Activated CD4-positive, alpha-beta T cell treated with anti-CD3 and anti-CD28 coated beads, Interleukin-2, Interleukin-6, amounts not matched to agents 100 ng/mL and 50 ng/mL, durations not matched to agents 16 hours and 8 hours (primary cell): Measurements from ENCODE around the gene MAB21L2.
"Not testable (repeated sequence)": the region's sequence is repeated elsewhere in the genome, so short reads cannot be mapped to it uniquely, and the experiment has no call there.

Experiments used
- DNase-seq: peaks from one replicate; pipeline ENCODE4 v3.0.0-alpha.2; 2020

MAB21L2 gene

GRCh38 chr4:150582146-150582872, at the start of gene MAB21L2:
MAB21L2 (plus strand) TSS chr4:150582151; CDS start chr4:150583030, 879 bp downstream.
- DNase-seq = no peak

DNA sequence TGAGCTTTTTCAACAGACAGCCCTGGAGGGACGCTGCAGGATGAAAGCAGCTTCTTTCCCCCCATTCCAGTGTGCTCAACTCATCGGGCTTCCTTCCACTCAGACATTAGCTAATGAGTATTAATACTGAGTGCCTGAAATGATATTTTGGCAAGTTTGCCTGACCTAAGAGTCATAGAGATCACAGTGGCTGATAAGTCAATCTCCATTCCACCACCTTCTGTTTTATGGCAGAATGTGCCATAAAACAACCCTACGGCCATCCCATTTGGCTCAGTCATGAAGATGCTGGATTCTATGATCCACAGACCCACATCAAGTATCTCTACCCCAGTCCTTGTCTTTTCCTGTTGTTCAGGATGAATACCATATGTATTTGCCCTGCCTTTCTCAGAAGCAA, 48.3 kb upstream of the MAB21L2 start:
- DNase-seq = no peak

- no peak for DNase-seq
These were observed 47.1 kb upstream of the MAB21L2 start for GRCh38 chr4:150534818-150535217.

GRCh38 chr4:150537911-150538310, 44.0 kb upstream of the MAB21L2 start:
- not testable (repeated sequence) for DNase-seq

- no peak for DNase-seq
These were observed 41.4 kb upstream of the MAB21L2 start for GRCh38 chr4:150540536-150540935.

- DNase-seq = no peak
These were observed 41.0 kb upstream of the MAB21L2 start for GRCh38 chr4:150540959-150541360.

GRCh38 chr4:150541681-150542080, 40.3 kb upstream of the MAB21L2 start:
- no peak for DNase-seq

DNA sequence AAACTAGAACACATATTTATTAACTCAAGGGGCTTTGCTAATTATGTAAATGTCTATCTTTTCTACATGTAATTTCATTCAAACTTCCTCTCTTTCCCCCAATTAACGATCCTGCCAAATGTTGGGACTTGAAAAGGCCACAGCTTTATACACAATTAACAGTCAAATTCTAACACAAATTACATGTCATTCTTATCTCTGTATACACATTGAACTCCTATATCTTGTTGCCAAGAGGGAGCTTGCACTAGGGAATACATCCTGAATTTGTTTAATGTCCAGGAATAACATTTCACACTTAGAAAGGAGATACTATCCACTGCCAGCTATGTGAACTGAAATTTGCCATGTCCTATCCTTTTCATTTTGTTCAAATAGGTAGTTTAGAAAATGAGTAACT, 38.9 kb upstream of the MAB21L2 start:
- no peak for DNase-seq

DNA sequence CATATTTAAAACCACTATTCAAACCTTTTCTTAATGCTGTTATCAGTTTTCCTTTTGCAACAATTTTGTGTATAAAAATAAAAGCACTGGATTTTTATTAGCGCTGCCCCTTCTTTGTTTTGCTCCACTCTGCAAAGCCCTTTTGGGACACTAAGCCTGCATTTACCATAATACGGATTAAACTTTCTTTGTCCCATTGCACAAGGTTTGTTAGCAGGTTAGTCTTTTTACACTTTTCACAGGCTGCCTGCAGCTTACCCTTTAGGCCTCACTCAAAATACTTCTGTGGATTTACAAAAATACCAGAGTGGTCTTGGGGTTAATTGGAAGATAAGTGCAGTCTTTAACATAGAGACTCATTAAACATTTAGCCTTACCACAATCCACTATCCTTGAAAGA, 35.7 kb upstream of the MAB21L2 start:
- no peak for DNase-seq

DNA sequence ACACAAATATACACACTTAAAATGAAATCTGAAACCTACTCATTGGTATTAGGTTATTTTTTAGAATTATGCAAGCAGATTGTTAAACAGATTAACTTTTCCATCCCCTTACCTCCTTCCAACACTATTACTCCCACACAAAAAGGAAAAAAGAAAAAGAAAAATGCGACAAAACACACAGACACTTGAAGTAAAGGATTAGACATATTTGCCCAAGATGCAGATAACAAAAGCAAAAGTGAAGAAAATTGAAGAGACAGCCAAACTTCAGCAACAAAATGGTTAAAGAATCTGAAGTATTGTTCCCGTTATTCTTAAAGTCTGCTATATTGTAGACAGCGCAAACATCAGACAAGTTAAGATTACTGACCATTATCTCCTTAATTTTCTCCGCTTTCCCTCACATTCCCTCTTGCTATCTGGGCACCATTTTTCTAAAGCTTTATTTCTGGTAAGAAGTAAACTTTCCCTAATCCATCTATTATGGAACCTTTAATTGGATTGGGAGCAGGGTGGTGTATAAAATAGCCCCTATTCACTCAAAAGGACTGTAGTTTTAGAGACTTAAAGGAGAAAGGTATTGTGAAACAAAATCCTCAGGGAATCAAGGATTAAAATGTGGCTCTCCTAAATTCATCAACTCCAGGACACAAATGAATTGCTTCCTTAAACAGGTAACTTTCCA, 34.7 kb upstream of the MAB21L2 start:
- no peak for DNase-seq

DNA sequence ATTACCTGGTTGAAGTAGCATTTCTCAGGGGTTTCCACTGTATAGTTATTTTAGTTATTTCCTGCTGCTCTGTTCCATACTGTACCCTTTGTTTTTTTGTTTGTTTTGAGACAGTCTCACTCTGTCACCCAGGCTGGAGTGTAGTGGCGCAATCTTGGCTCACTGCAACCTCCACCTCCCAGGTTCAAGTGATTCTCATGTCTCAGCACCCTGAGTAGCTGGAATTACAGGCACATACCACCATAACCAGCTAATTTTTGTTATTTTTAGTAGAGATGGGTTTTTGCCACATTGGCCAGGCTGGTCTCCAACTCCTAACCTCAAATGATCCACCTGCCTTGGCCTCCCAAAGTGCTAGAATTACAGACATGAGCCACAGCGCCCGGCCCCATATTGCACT, 24.1 kb upstream of the MAB21L2 start:
- DNase-seq = not testable (repeated sequence)

- DNase-seq = no peak
These were observed 20.7 kb upstream of the MAB21L2 start for GRCh38 chr4:150561143-150561737.

- no peak for DNase-seq
These were observed 19.7 kb upstream of the MAB21L2 start for GRCh38 chr4:150562250-150562649.

DNA sequence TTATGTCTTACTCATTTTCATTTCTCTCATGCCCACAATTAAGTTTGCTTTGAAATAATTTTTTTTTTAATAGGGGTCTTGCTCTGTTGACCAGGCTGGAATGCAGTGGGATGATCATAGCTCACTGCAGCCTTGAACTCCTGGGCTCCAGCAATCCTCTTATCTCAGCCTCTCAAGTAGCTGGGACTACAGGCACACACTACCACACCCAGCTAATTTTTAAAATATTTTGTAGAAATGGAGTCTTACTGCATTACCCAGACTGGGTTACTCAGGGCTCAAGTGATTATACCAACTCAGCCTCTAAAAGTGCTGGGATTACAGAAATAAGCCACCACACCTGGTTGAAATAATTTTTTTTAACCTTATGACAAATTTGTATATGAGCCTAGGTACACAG, 19.2 kb upstream of the MAB21L2 start:
- DNase-seq = no peak

- DNase-seq = not testable (repeated sequence)
These were observed 17.0 kb upstream of the MAB21L2 start for GRCh38 chr4:150564967-150565366.

- DNase-seq = no peak
These were observed 14.9 kb upstream of the MAB21L2 start for GRCh38 chr4:150567070-150567469.

DNA sequence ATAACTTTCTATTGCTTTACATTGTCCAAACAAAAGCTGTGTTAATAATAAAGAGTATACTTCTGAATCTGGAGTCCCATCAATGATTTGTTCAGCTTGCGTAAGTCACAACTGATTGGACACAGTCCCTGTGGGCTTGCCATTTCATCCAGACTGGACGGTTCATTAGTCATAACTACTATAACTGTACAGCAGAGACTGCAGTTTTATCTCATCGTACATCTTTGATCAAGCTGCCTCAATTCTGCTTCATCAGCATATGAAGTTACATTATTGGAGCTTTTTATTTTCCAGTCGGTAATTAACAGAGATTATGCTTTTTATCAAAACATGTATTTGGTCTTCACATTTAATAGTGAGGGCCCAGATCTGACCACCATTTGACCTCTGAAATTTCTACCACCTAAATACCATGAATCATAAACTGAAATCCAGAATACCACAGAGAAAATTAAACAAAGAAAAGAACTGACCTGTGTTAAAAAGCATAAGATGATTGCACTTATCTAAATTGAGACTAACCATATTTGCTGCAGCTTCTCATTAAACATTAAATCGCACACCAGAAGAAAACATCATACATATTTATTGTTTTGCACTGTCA, 12.5 kb upstream of the MAB21L2 start:
- DNase-seq = no peak

DNA sequence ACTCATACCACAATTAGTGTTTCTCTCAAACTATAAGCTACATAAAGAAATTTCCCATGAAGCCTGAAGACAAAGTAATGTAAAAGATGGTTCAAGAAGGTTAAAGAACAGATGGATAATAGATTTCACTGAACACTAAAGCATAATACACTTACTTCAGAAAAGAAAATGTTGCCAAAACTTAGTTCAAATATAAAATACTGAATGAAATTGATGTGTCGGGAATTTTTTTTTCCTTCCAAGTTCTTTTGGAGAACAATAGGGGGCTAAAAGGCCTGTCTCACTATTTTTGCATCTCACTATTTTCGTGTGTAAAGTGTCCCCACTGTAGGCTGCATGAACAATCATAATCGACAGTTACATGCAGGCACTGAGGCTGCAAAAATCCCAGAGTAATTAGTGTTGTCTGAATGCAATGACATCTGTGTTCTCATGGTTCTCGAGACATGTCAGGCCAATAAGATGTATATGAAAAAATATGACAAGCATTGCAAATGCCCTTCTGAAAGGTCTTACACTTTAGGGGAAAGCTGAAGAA, 11.9 kb upstream of the MAB21L2 start:
- no peak for DNase-seq

GRCh38 chr4:150570862-150571261, 11.1 kb upstream of the MAB21L2 start:
- no peak for DNase-seq

DNA sequence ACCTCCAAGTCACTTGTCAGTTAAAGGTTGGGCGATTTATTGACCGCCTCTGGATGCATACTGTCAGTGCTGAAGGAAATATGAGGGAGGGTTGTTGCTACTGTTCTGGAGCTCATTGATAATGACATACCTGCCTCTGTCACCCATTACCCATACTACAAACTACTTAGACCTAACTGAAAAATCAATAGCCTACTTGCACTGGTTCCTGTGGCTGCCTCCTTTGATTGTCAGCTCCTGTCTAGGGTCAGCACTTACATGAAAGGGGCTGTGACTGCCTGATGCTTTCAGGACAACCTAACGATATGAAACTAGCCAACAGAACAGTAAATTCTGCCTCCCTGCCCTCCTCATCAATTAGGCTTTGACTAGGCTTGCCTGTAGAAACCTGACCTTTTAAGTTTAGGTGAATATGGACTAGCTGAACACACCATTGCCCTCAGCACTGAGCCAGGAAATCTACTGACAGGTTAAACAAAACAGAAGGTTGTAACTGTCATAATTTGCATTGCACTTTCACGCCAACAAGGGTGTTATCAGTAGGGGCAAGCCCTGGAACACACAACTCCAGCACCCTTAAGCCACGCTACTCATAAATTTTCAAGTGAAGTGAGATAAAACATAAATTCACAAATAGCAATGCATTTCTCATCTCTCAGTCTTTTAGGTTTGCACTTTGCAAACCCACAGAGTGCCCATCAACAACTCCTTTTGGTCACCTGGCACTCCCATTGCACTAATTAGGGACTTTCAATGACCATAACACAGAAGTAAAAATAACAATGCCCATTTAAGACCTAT, 9.0 kb upstream of the MAB21L2 start:
- DNase-seq = no peak

DNA sequence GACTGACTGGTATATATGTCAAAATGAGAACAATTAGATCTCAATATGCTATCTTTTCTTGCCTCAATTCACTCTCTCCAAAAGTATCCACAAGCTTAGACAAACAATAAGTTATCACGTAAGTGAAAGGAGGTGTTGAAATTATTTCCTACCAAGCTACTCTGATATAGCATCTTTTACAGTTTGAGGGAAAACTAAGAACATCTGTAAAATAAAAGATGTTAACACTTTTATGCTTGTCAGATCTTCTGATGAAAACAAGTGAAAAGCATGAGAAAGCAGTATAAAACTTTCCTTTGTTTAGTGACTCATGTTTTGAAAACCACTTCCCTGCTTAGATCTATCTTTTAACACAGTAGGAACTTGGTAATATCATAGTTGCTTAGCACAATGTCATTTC, 8.4 kb upstream of the MAB21L2 start:
- DNase-seq = no peak

DNA sequence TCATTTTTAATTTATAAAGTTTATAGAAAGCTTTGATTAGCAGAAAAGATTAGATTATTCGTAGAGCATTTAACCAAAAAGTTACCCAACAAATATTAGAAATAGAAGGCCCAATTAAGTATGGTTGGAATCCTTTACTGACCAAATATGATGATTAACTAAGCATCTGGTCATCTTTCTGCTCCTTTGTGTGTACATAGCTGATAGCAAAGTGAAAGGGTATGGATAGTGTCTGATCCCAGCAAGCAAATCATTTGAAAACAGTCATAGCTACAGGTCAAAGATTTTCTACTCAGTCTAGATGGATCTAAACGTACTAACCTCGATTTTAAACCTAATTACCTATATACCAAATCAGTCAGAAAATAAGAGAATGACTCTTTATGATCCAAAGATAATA, 7.3 kb upstream of the MAB21L2 start:
- no peak for DNase-seq

- DNase-seq = no peak
These were observed 4.2 kb upstream of the MAB21L2 start for GRCh38 chr4:150577796-150578195.
